Measurements from ENCODE around the gene GRM2.

The GRM2 gene

GRCh38 chr3:51680663-51681230 lies 26.1 kb upstream of the GRM2 start:
- no peak for DNase-seq

- peak; percentile 50 for DNase-seq
Measured at GRCh38 chr3:51681453-51681852, 25.4 kb upstream of the GRM2 start.

- DNase-seq: peak; percentile 49
Measured at GRCh38 chr3:51682079-51682478, 24.8 kb upstream of the GRM2 start.

- no peak for DNase-seq
Measured at GRCh38 chr3:51682526-51682925, 24.3 kb upstream of the GRM2 start.

GRCh38 chr3:51683566-51683965 lies 23.3 kb upstream of the GRM2 start:
- DNase-seq: no peak

GRCh38 chr3:51684971-51685751 lies 21.7 kb upstream of the GRM2 start:
- no peak for DNase-seq

- DNase-seq: no peak
Measured at GRCh38 chr3:51686056-51686455, 20.8 kb upstream of the GRM2 start.

GRCh38 chr3:51686512-51687215 lies 20.2 kb upstream of the GRM2 start:
- peak; percentile 65 for DNase-seq

GRCh38 chr3:51687431-51688205 lies 19.2 kb upstream of the GRM2 start:
- no peak for DNase-seq

GRCh38 chr3:51688206-51688600 lies 18.7 kb upstream of the GRM2 start:
- DNase-seq: no peak

- no peak for DNase-seq
Measured at GRCh38 chr3:51691021-51691420, 15.8 kb upstream of the GRM2 start.

- no peak for DNase-seq
Measured at GRCh38 chr3:51691949-51692348, 14.9 kb upstream of the GRM2 start.

GRCh38 chr3:51692980-51693395 lies 13.9 kb upstream of the GRM2 start:
- no peak for DNase-seq

GRCh38 chr3:51696954-51697353 lies 9.9 kb upstream of the GRM2 start:
- no peak for DNase-seq

- DNase-seq: no peak
Measured at GRCh38 chr3:51698209-51698608, 8.7 kb upstream of the GRM2 start.

- no peak for DNase-seq
Measured at GRCh38 chr3:51700403-51700802, 6.5 kb upstream of the GRM2 start.

- no peak for DNase-seq
Measured at GRCh38 chr3:51702156-51702555, 4.7 kb upstream of the GRM2 start.

- DNase-seq: no peak
Measured at GRCh38 chr3:51703068-51703760, 3.7 kb upstream of the GRM2 start.

GRCh38 chr3:51703761-51704510 lies 2.9 kb upstream of the GRM2 start:
- no peak for DNase-seq

- DNase-seq: no peak
Measured at GRCh38 chr3:51704511-51704950, 2.3 kb upstream of the GRM2 start.

- DNase-seq: no peak
Measured at GRCh38 chr3:51705276-51706020, 1.4 kb upstream of the GRM2 start.

Data from activated T-cell treated with anti-CD3 and anti-CD28 coated beads for 4 hours (primary cell).